ENCODE measurements around the gene GPC6.

The GPC6 gene

GRCh38 chr13:94333131-94333820 is 1106.7 kb downstream of the GPC6 start:
- TF ChIP-seq, protein P1, sequence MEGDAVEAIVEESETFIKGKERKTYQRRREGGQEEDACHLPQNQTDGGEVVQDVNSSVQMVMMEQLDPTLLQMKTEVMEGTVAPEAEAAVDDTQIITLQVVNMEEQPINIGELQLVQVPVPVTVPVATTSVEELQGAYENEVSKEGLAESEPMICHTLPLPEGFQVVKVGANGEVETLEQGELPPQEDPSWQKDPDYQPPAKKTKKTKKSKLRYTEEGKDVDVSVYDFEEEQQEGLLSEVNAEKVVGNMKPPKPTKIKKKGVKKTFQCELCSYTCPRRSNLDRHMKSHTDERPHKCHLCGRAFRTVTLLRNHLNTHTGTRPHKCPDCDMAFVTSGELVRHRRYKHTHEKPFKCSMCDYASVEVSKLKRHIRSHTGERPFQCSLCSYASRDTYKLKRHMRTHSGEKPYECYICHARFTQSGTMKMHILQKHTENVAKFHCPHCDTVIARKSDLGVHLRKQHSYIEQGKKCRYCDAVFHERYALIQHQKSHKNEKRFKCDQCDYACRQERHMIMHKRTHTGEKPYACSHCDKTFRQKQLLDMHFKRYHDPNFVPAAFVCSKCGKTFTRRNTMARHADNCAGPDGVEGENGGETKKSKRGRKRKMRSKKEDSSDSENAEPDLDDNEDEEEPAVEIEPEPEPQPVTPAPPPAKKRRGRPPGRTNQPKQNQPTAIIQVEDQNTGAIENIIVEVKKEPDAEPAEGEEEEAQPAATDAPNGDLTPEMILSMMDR (conservative IDR thresholded peaks at IDR 0.05): no peak
- no peak overlapping the region for H3K27ac ChIP-seq

DNA sequence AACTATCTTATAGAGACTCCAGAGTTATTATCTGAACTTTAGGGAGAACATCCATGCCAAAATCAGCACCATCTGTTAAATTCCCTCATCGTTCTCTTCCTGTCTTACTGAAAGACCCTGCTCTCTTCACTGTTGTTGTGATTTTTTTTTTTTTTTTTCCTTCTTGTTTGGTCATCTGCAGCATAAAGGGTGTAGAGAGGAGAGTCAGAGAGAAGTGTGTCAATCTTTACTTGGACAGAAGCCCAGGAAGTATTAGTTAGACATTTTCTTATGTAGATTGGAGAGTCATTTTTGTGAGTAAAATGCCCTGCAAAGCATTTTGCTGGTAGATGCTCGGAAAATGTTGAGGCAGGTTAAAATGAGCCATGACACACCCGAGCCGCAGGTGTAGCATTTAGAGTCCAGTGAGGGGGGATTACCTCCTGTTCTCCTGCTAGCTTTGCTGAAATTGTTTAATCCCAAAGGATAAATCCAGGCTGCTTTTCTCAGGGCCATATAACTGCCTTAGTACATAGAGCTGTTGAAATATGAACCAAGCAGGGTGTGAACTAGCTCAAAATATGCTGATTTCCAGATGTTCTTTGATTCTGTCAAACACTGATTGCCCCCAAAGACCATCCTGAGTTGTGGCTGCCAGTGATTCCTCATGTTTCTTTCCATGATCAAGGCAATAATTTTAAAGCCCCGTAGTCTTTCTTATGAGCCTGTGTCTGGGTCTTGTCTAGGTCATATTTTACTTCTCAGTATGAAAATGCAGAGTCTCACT is 1109.3 kb downstream of the GPC6 start:
- no peak overlapping the region for H3K27ac ChIP-seq
- TF ChIP-seq, protein P1 (conservative IDR thresholded peaks at IDR 0.05): no peak

GRCh38 chr13:94339116-94339687 is 1112.6 kb downstream of the GPC6 start:
- TF ChIP-seq, protein P1 (conservative IDR thresholded peaks at IDR 0.05): no peak
- no peak overlapping the region for H3K27ac ChIP-seq

DNA sequence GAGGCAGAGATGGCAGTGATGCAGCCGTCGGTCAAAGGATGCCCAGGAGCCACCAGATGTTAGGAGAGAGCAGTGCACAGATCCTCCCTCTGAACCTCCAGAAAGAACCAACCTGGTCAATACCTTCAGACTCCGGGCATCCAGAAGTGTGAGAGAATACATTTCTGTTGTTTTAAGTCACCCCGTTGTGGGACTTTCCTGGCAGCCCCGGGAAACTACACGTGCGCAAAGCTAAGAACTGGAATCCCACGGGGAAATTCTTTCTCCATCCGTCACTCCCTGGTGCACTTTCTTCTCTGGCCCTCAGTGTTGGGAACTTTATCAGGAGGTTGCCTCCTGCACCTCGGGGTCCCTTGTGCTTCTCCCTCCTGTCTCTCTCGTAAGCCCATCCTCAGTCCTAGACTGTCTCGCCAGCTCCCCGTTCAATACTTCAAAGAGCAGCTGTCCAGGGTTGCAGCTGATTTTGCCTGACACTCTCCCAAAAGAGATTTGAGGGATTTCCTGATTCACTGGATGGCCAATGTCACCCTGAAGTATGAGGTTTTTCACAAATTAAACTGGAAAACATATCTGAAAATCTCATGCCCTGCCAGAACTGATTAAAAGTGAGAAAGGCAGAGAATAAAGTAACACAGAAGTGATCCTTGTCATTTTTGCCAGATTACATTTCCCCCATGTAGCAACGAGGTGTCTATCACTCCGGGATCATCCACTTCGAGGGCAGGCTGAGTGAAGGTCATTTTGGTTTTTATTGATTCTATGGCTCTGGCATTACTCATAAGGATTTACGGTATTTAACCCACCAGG is 1116.0 kb downstream of the GPC6 start:
- TF ChIP-seq, protein P1 (conservative IDR thresholded peaks at IDR 0.05): no peak
- H3K27ac ChIP-seq: no peak overlapping the region

- TF ChIP-seq, protein P1 (conservative IDR thresholded peaks at IDR 0.05): no peak
- no peak overlapping the region for H3K27ac ChIP-seq
Measured at GRCh38 chr13:94343243-94343585, 1116.6 kb downstream of the GPC6 start.

GRCh38 chr13:94343687-94344086 is 1117.1 kb downstream of the GPC6 start:
- H3K27ac ChIP-seq: peak overlapping the region; percentile 58

- H3K27ac ChIP-seq: peak overlapping the region; percentile 58
- TF ChIP-seq, protein P1 (conservative IDR thresholded peaks at IDR 0.05): no peak
Measured at GRCh38 chr13:94344126-94344818, 1117.7 kb downstream of the GPC6 start.
